Natural killer cell (primary cell): ENCODE results near the gene FRAS1. TPM values are rescaled to one million over a fixed set of nuclear protein-coding genes. Genes with fewer than 3 reads are reported as not detected.

ENCODE experiments used
- ATAC-seq, 3 donors: fragments of 150-1000 bp in 2 of 3; fragments of 200-7000 bp in 1 of 3; cut with Tn5 transposase; 1 replicate in 1 of 3; 2 replicates in 2 of 3; pipeline ENCODE4 v1.10.0; 2021; ENCODE audit warnings: mild to moderate bottlenecking in 2 of 3, moderate library complexity in 2 of 3
- DNase-seq, 2 donors: peaks; one replicate each; pipeline versions ENCODE4 v3.0.0 to v3.0.0-alpha.2; 2013 to 2021; ENCODE audit warnings: mixed read lengths in 1 of 2
- H3K27ac ChIP-seq: one replicate; pipeline ENCODE4 v1.5.1; 2013; ENCODE audit warnings: mild to moderate bottlenecking, low read length
- H3K27me3 ChIP-seq: one replicate; pipeline ENCODE4 v1.6.1; 2013; ENCODE audit warnings: low read length; ENCODE audit not compliant: control insufficient read depth, insufficient read depth
- H3K36me3 ChIP-seq: one replicate; pipeline ENCODE4 v1.6.1; 2013; ENCODE audit warnings: low read length; ENCODE audit not compliant: control insufficient read depth, insufficient read depth
- H3K4me1 ChIP-seq: one replicate; pipeline ENCODE4 v1.6.1; 2013; ENCODE audit warnings: low read length; ENCODE audit not compliant: control insufficient read depth, insufficient read depth
- H3K4me3 ChIP-seq: one replicate; pipeline ENCODE4 v1.5.1; 2013; ENCODE audit warnings: low read length
- H3K9me3 ChIP-seq: one replicate; pipeline ENCODE4 v1.6.1; 2013; ENCODE audit warnings: low read length; ENCODE audit not compliant: control insufficient read depth, insufficient read depth
- H3K27ac Mint-ChIP-seq, 2 donors: one replicate each; pipeline ENCODE4 v1.8.0; 2022; ENCODE audit warnings: mild to moderate bottlenecking in 2 of 2, mixed read lengths in 2 of 2, moderate library complexity in 1 of 2
- H3K27me3 Mint-ChIP-seq, 2 donors: one replicate each; pipeline ENCODE4 v1.8.0; 2022; ENCODE audit warnings: low read depth in 2 of 2, mixed read lengths in 2 of 2
- H3K36me3 Mint-ChIP-seq: one replicate; pipeline ENCODE4 v1.8.0; 2022; ENCODE audit warnings: mixed read lengths
- H3K4me1 Mint-ChIP-seq, 2 donors: one replicate each; pipeline ENCODE4 v1.8.0; 2022; ENCODE audit warnings: mixed read lengths in 2 of 2
- H3K4me3 Mint-ChIP-seq: one replicate; pipeline ENCODE4 v1.8.0; 2022; ENCODE audit warnings: mild to moderate bottlenecking, moderate library complexity, mixed read lengths
- H3K9me3 Mint-ChIP-seq, 2 donors: one replicate each; pipeline ENCODE4 v1.8.0; 2022; ENCODE audit warnings: mixed read lengths in 2 of 2
- WGBS: methylation state at CpG from one replicate; pipeline ENCODE4 v1.1.7; 2013; ENCODE audit warnings: missing lambda C conversion rate; ENCODE audit not compliant: insufficient coverage; 5-methylcytosine and 5-hydroxymethylcytosine counted together
- intact Hi-C: fragments of 100-400 bp; cut with micrococcal nuclease; formaldehyde crosslinking; loops from one replicate; pipeline ENCODE4 v1.14.2; 2022
- total RNA-seq, 4 donors: library from RNA; stranded (reverse); fragments of 120-200 nt in 1 of 4; gene quantifications; one replicate each; pipeline versions ENCODE4 v1.2.3 to v1.2.4, GENCODE V29; 2013 to 2022
- TF ChIP-seq, protein P1 (sequence below): fragments of 200-600 bp; IDR thresholded peaks from one replicate; pipeline ENCODE4 v1.8.0; 2022; ENCODE audit warnings: antibody characterized with exemption

FRAS1 gene
- total RNA-seq, 3 donors from 2014 or later (not counting 1 experiment from before 2014, with no cell fraction given): 0.15 to 0.31 TPM; not detected in 1

DNA sequence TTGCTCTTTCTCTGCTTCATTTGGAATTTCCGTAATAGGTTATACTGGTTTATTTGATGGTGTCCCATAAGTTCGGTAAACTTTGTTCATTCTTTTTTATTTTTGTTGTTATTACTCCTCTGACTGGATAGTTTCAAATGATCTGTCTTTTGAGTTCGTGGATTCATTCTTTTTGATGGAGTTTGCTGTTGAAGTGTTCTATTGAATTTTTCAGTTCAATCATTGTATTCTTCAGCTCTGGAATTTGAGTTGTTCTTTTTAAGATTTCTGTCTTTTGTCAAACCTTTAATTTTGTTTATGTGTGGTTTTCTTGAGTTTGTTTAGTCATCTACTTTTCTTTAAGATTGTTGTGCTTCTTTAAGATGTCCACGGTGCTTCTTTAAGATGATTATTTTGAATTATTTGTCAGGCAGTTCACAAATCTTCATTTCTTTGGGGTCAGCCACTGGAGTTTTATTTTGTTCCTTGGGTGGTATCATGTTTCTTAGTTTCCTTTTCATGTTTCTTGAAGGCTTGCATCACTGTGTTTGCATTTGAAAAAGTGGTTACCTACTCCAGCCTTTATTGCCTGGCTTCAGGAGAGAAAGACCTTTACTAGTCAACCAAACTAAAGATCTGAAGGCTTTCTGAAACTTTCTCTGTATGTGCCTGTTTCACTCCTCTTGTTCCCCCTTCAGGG lies 339.6 kb downstream of the FRAS1 start:
- Mint-ChIP-seq H3K4me1 (no peaks in the 10 kb centered on the region), H3K4me3 (no peak overlapping the region)

DNA sequence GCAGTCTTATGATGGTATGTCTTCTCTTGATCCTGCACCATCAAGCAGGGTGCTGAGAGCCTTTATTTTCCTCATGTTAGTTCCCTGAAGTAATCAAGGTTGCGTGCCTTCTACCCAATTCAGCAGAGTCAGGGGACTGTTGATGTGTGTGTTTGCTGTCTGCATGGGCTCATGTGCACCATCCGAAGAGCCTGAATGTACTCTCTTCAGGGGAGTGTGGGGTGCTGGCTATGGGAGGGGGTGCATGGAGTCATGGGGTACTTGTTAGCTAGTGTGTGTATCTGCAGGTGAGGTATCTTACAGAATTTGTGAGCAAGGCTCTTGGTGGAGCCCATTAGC lies 340.1 kb downstream of the FRAS1 start:
- H3K4me3 ChIP-seq: no peak overlapping the region
- peaks cover 3 to 17% of the 10 kb centered on the region in 2 donors for H3K27me3 Mint-ChIP-seq

More for the DNA sequence above, 339.6 kb downstream of the FRAS1 start:
- H3K27ac Mint-ChIP-seq: no peak overlapping the region
- no peaks in the 10 kb centered on the region for H3K9me3 ChIP-seq
- H3K4me3 ChIP-seq: no peak overlapping the region
- H3K27me3 ChIP-seq: no peaks in the 10 kb centered on the region
- no peaks in the 10 kb centered on the region for H3K4me1 ChIP-seq
- H3K36me3 Mint-ChIP-seq: peaks cover 21% of the 10 kb centered on the region
- peaks cover 10 to 11% of the 10 kb centered on the region in 2 donors for H3K9me3 Mint-ChIP-seq
- TF ChIP-seq, protein P1, sequence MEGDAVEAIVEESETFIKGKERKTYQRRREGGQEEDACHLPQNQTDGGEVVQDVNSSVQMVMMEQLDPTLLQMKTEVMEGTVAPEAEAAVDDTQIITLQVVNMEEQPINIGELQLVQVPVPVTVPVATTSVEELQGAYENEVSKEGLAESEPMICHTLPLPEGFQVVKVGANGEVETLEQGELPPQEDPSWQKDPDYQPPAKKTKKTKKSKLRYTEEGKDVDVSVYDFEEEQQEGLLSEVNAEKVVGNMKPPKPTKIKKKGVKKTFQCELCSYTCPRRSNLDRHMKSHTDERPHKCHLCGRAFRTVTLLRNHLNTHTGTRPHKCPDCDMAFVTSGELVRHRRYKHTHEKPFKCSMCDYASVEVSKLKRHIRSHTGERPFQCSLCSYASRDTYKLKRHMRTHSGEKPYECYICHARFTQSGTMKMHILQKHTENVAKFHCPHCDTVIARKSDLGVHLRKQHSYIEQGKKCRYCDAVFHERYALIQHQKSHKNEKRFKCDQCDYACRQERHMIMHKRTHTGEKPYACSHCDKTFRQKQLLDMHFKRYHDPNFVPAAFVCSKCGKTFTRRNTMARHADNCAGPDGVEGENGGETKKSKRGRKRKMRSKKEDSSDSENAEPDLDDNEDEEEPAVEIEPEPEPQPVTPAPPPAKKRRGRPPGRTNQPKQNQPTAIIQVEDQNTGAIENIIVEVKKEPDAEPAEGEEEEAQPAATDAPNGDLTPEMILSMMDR: no peak
- no peaks in the 10 kb centered on the region for H3K36me3 ChIP-seq
- intact Hi-C loops: no loop called here
- ATAC-seq (no peak), DNase-seq (no peak)
- no peak overlapping the region for H3K27ac ChIP-seq
- H3K27me3 Mint-ChIP-seq: peaks cover 3 to 17% of the 10 kb centered on the region in 2 donors
- WGBS: 76% methylated on average over 4 of the region's 4 CpGs

DNA sequence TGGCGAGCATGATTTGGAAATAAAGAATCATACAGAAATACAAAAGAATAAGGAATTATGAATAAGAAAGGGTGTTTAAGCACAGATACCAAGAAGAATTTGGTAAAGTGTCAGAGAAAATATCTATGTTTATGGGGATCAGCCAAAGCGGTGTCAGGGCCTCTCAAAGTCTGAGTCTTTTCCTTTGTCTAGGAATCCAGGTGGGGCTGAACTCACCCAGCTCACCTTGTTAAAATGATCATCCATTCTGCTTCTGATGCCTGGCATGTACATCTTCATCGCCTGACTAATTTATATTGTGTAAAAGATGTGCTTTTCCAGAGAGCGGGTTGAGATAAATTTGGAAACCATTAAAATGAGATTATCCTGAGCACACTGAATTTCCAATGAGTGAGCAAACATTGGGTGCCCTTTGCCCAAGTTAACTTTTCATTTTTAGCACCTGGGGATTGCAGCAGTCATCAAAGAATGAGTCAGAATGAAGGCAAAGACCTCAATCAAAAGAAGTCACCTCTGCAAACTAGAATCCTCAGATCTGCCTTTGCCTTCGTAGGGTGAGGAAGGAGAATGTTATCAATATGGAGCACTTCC lies 352.6 kb downstream of the FRAS1 start:
- no peaks in the 10 kb centered on the region for H3K4me1 Mint-ChIP-seq
- no peaks in the 10 kb centered on the region for H3K36me3 Mint-ChIP-seq
- H3K9me3 Mint-ChIP-seq: no peaks in the 10 kb centered on the region
- Histone ChIP-seq H3K36me3 (no peaks in the 10 kb centered on the region), H3K4me3 (no peak overlapping the region), H3K27me3 (no peaks in the 10 kb centered on the region), H3K9me3 (no peaks in the 10 kb centered on the region), H3K4me1 (no peaks in the 10 kb centered on the region), H3K27ac (no peak overlapping the region)
- no peak overlapping the region for H3K27ac Mint-ChIP-seq
- WGBS: 91% methylated on average over 5 of the region's 5 CpGs
- no peak overlapping the region for H3K4me3 Mint-ChIP-seq
- ATAC-seq (no peak), DNase-seq (no peak)
- TF ChIP-seq, protein P1: no peak
- H3K27me3 Mint-ChIP-seq: peaks cover 0 to 2% of the 10 kb centered on the region in 2 donors
- intact Hi-C loops: no loop called here

More for the DNA sequence above, 340.1 kb downstream of the FRAS1 start:
- WGBS: 94% methylated on average over 2 of the region's 2 CpGs
- Mint-ChIP-seq H3K9me3 (peaks cover 10 to 11% of the 10 kb centered on the region in 2 donors), H3K4me3 (no peak overlapping the region), H3K36me3 (peaks cover 21% of the 10 kb centered on the region), H3K27ac (no peak overlapping the region), H3K4me1 (no peaks in the 10 kb centered on the region)
- TF ChIP-seq, protein P1: no peak
- Histone ChIP-seq H3K9me3 (no peaks in the 10 kb centered on the region), H3K27me3 (no peaks in the 10 kb centered on the region), H3K4me1 (no peaks in the 10 kb centered on the region), H3K27ac (no peak overlapping the region), H3K36me3 (no peaks in the 10 kb centered on the region)
- DNase-seq (no peak), ATAC-seq (no peak)
- intact Hi-C loops: no loop called here
